Glomerular visceral epithelial cell (primary cell): Measurements from ENCODE around the gene EEF1A2.

Experiments
- DNase-seq: peaks from one replicate; pipeline ENCODE4 v3.0.0-alpha.2; 2016; ENCODE audit errors: extremely low spot score

EEF1A2 gene

GRCh38 chr20:63536997-63537524 lies 38.2 kb upstream of the EEF1A2 start, which contains the start of gene PTK6:
Gene PTK6 (minus strand): TSS chr20:63537376. CDS start chr20:63537314, 62 bp downstream.
- DNase-seq: no peak

- DNase-seq: peak; percentile 49
Measured at GRCh38 chr20:63536241-63536977, 37.5 kb upstream of the EEF1A2 start.

GRCh38 chr20:63534831-63535651 lies 36.2 kb upstream of the EEF1A2 start:
- DNase-seq: no peak

DNA sequence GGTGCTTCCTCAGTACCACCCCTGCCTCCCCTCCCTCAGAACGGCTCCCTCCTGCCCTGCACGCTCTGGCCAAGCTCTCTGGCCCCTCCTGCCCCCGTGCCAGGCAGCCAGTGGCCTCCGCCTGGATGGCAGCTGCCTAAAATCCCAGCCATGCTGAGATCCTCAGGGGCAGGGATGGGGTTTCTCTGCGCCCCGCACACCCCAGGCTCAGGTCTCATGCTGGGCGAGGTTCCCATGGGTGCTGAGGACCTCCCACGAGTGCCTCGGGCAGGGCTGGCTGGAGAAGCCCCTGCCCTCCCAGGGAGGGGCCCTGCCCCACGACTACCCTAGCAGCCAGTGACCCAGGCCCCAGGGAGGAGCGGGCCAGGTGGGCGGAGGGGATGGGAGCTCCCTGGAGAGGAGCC lies 35.5 kb upstream of the EEF1A2 start:
- DNase-seq: no peak

GRCh38 chr20:63533871-63534393 lies 35.0 kb upstream of the EEF1A2 start:
- no peak for DNase-seq

DNA sequence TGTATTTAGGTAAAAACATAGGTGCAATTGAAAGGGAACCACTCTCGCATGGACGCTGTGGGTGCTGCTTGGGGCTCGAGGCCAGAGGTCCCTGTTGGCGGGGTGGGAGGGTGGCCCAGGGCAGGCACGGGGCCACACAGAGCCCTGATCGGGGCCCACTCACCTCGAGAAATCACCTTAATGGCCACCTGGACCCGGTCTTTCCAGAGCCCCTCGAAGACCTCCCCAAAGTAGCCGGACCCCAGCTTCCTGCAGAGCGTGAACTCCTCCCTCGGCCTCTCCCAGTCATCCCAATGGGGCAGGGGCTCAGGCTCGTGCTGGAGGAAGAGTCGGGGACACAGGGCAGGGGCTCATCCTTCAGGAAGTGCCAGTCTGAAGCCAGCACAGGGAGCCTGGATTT lies 34.5 kb upstream of the EEF1A2 start:
- DNase-seq: no peak

DNA sequence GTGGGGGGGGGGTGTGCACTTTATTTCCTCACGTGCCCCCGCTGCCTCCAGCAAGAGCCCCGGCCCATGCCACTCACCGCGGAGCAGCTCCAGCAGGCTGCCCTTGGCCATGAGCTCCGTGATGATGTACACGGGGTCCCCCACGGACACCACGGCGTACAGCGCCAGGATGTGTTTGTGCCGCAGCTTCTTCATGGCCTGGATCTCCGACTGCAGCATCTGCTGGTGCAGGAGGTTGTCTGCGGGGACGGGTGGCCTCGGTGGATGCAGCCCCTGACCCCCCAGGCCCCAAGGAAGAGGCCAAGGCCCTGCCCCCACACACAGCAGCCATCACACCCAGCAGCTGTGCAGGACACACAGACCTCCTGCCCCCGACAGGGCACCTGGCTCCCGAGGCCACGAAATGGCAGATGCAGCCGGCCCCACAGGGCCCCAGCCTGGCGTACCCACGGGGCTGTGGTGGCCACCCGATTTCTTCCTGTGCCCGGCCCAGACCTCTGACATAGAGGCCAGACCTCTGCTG lies 33.6 kb upstream of the EEF1A2 start:
- DNase-seq: no peak

- no peak for DNase-seq
Measured at GRCh38 chr20:63531686-63532448, 33.0 kb upstream of the EEF1A2 start.

- no peak for DNase-seq
Measured at GRCh38 chr20:63530788-63531160, 31.9 kb upstream of the EEF1A2 start.

GRCh38 chr20:63529861-63530787 lies 31.2 kb upstream of the EEF1A2 start:
- DNase-seq: no peak

GRCh38 chr20:63529180-63529860 lies 30.4 kb upstream of the EEF1A2 start:
- no peak for DNase-seq

GRCh38 chr20:63527184-63527583 lies 28.3 kb upstream of the EEF1A2 start:
- no peak for DNase-seq

DNA sequence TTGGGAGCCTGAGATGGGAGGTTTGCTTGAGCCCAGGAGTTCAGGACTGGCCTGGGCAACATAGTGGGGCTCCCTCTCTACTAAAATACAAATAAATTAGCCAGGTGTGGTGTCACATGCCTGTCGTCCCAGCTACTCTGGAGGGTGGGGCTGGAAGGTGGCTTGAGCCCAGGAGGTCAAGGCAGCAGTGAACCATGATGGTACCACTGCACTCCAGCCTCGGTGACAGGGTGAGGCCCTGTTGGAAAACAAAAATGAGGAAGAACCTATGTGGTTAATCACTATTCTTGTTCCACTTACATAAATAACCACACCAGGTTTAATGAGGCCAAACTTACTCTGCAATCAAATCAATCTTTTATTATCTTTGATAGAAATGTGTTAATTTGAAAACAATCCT lies 27.1 kb upstream of the EEF1A2 start:
- no peak for DNase-seq

GRCh38 chr20:63525185-63525584 lies 26.3 kb upstream of the EEF1A2 start:
- DNase-seq: no peak

GRCh38 chr20:63522981-63523611 lies 24.2 kb upstream of the EEF1A2 start:
- no peak for DNase-seq

- no peak for DNase-seq
Measured at GRCh38 chr20:63522091-63522868, 23.4 kb upstream of the EEF1A2 start.

GRCh38 chr20:63521602-63522001 lies 22.7 kb upstream of the EEF1A2 start:
- DNase-seq: no peak

DNA sequence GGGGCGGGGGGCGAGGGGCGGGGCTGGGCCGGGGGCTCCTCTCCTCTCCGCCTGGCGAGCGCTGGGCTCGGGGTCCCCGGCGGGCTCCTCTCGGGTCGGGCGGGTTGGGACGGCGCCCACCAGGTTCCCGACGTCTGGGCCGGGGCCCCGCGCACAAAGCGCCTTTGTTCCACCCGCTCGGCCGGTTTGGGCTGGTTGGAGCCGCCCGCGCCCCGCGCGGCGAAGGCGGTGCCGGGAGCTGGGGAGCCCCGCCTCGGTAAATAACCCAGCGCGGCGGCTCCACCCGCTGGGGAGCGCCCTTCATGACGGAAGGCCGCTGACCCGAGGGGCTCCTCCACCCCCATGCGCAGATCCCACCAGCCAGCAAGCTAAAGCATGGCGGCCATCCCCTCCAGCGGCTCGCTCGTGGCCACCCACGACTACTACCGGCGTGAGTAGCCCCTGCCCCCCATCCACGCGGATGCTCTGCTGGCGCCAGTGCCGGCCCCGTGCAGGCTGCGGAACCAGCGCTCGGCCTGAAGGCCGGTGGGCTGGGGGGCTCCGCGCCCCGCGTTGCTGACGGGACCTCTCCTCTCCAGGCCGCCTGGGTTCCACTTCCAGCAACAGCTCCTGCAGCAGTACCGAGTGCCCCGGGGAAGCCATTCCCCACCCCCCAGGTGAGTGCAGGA lies 22.2 kb upstream of the EEF1A2 start:
- DNase-seq: peak; percentile 77
